ENCODE measurements around the gene WDFY3.

DNA sequence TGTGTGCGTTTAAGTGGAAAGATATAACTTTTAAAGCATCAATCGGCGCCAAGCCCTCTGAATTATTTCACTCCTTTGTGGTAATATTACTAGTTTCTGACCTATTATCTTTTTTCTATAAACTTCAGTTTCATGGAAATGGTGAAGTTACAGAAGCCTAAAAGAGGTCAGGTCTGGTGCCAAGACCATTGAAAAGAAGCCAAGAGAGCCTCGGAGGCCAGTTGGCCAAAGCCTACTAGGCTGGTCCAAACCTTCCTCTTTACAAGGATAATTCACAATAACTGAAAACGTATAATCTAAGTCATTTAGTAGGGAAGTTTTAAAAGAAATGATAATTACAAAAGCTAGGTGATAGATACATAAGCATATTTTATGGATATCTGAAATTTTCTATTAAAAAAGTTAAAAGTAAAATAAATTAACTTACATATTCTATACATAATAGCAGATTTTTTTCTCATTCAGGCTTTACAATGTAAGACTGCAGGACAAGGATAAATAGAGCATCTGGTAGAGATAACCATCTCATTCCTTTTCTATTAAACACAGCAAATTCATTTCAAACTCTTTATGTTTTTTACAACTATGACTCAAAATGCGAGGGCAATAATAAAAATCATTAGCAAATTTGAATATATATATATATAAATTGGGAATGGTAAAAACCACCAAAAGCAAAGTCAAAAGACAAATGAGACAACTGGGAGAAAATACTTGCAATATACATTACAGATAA lies 49.2 kb downstream of the WDFY3 start:
- TF ChIP-seq EZH2phosphoT487 (IDR thresholded peaks at IDR 0.05; ENCODE audit: insufficient read depth, low read depth) (no peak), EZH2 (IDR thresholded peaks at IDR 0.05; ENCODE audit: insufficient read depth, poor library complexity, severe bottlenecking) (no peak)

Measured in GM23248 (cell line).